CD4-positive, alpha-beta T cell treated with Interleukin-2 at 100 ng/mL for 4 hours (primary cell): ENCODE results near the gene LCMT2.

Source experiments
- DNase-seq: peaks from one replicate; pipeline ENCODE4 v3.0.0-alpha.2; 2020; ENCODE audit warnings: low spot score

LCMT2 gene

GRCh38 chr15:43329960-43330779, at the start of gene LCMT2:
Gene LCMT2 (minus strand): TSS chr15:43330573. CDS start chr15:43330489, 84 bp downstream.
- peak; percentile 92 for DNase-seq

- DNase-seq, result no peak
Measured at GRCh38 chr15:43378601-43379000, 48.2 kb upstream of the LCMT2 start.

GRCh38 chr15:43376017-43376705, 45.8 kb upstream of the LCMT2 start:
- peak; percentile 55 for DNase-seq

- peak; percentile 75 for DNase-seq
Measured at GRCh38 chr15:43370975-43371974, 40.9 kb upstream of the LCMT2 start, which contains the start of the genes TUBGCP4 and ZSCAN29. Gene TUBGCP4 (plus strand): TSS chr15:43371101. CDS start chr15:43371355, 254 bp downstream. Gene ZSCAN29 (minus strand): TSS chr15:43371043. CDS start chr15:43369913, 1,130 bp downstream.

- no peak for DNase-seq
Measured at GRCh38 chr15:43370310-43370974, 40.1 kb upstream of the LCMT2 start.

- no peak for DNase-seq
Measured at GRCh38 chr15:43361313-43361903, 31.0 kb upstream of the LCMT2 start.

- no peak for DNase-seq
Measured at GRCh38 chr15:43360821-43361220, 30.4 kb upstream of the LCMT2 start.

- no peak for DNase-seq
Measured at GRCh38 chr15:43352693-43353382, 22.5 kb upstream of the LCMT2 start.

GRCh38 chr15:43347114-43347513, 16.7 kb upstream of the LCMT2 start:
- DNase-seq, result no peak

- no peak for DNase-seq
Measured at GRCh38 chr15:43346305-43346704, 15.9 kb upstream of the LCMT2 start.

GRCh38 chr15:43330780-43331087, 361 bp upstream of the LCMT2 start:
- DNase-seq, result no peak

GRCh38 chr15:43329217-43329959, 985 bp downstream of the LCMT2 start:
- no peak for DNase-seq

GRCh38 chr15:43325039-43325684, 5.2 kb downstream of the LCMT2 start:
- no peak for DNase-seq

- no peak for DNase-seq
Measured at GRCh38 chr15:43318990-43319771, 11.2 kb downstream of the LCMT2 start.

GRCh38 chr15:43317566-43318184, 12.7 kb downstream of the LCMT2 start:
- DNase-seq, result no peak

GRCh38 chr15:43316971-43317346, 13.4 kb downstream of the LCMT2 start:
- no peak for DNase-seq

GRCh38 chr15:43316016-43316970, 14.1 kb downstream of the LCMT2 start:
- no peak for DNase-seq
